GM10266 (cell line): Measurements from ENCODE around the gene MX2.

Experiments used
- DNase-seq: peaks from one replicate; pipeline ENCODE4 v3.0.0; 2012; ENCODE audit errors: extremely low spot score
- CTCF ChIP-seq: IDR thresholded peaks from 2 replicates; pipeline ENCODE4 v1.5.1; 2012; ENCODE audit warnings: mild to moderate bottlenecking, low read depth; ENCODE audit not compliant: control insufficient read depth, insufficient read depth; ENCODE audit errors: missing control alignments

The MX2 gene

DNA sequence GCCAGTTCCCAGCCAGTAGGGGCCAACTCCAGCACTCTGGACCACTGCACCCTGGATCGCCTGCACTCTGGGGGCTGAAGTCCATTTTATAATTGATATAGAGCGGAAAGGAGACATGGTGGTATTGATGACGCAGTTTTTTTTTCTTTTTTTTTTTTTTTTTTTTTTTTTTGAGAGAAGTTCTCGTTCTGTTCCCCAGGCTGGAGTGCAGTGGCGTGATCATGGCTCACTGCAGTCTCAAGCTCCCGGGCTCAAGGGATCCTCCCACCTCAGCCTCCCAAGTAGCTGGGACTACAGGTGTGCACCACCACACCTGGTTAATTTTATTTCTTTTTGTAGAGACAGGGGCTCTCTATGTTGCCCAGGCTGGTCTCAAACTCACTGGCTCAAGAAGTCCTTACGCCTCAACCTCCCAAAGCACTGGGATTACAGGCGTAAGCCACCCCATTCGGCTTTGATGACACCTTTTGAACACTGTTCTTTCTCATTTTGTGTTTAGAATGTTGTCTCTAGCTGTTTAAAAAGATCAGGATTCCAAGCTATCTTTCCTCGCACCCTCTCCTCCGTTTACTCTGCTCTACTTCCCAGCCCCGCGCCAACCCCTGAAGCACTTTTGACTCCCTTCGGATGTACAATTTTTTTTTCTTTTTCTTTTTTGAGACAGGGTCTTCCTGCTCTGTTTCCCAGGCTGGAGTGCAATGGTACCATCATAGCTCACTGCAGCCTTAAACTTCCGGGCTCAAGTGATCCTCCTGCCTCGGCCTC, 960 bp downstream of the MX2 start:
- no peak for DNase-seq
- TF ChIP-seq CTCF = no peak

GRCh38 chr21:41363370-41364270, 1.8 kb downstream of the MX2 start:
- DNase-seq = no peak
- no peak for TF ChIP-seq CTCF

- DNase-seq = no peak
- no peak for TF ChIP-seq CTCF
Measured at GRCh38 chr21:41364308-41364707, 2.5 kb downstream of the MX2 start.

DNA sequence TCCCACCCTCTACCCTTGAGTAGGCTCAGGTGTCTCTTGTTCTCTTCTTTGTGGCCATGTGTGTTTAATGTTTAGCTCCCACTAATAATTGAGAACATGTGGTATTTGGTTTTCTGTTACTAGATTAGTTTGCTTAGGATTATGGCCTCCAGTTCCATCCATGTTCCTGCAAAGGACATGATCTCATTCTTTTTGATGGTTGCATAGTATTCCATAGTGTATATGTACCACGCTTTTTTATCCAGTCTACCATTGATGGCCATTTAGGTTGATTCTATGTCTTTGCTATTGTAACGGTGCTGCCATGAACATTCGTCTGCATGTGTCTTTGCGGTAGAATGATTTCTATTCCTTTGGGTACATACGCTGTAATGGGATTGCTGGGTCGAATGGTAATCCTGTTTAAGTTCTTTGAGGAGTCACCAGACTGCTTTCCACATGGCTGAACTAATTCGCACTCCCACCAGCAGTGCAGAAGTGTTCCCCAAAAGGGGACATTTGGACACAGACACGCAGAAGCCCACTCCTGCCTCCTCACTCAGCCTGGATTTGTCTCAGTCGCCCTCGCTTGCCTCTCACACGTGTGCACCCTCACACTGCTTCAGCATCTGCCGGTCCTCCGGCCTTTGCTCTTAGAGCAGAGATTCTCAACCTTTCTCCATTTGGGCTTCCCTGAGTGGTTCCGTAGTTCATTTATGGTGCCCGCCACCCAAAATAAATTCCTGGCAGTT, 3.7 kb downstream of the MX2 start:
- TF ChIP-seq CTCF = no peak
- DNase-seq = no peak

- TF ChIP-seq CTCF = no peak
- peak; percentile 59 for DNase-seq
Measured at GRCh38 chr21:41366522-41367151, 4.8 kb downstream of the MX2 start.

- no peak for DNase-seq
Measured at GRCh38 chr21:41367301-41367944, 5.6 kb downstream of the MX2 start.

More at GRCh38 chr21:41367301-41367944, 5.6 kb downstream of the MX2 start:
- no peak for TF ChIP-seq CTCF
